ENCODE data around the gene MAST4. TPM values are rescaled to one million over a fixed set of nuclear protein-coding genes. Genes with fewer than 3 reads are reported as not detected.

The MAST4 gene
- total RNA-seq, 2 donors from 2014 or later, result 11.0 to 11.5 TPM

GRCh38 chr5:67146574-67146973 lies 550.4 kb downstream of the MAST4 start:
- peaks cover 4% of the 10 kb centered on the region for H3K36me3 Mint-ChIP-seq (ENCODE audit: low read depth)
- no peak overlapping the region for H3K4me3 Mint-ChIP-seq
- Histone ChIP-seq H3K4me1 (ENCODE audit: control insufficient read depth, insufficient read depth, low read length) (no peaks in the 10 kb centered on the region), H3K9ac (ENCODE audit: extremely low read depth, low read length, poor library complexity, severe bottlenecking) (no peak overlapping the region), H3K4me3 (ENCODE audit: low read length) (no peak overlapping the region), H3K36me3 (ENCODE audit: control insufficient read depth, insufficient read depth, low read length) (peaks cover 16% of the 10 kb centered on the region), H3K27ac (ENCODE audit: low read depth, low read length) (no peak overlapping the region), H3K9me3 (ENCODE audit: control insufficient read depth, low read length) (no peaks in the 10 kb centered on the region), H3K27me3 (ENCODE audit: control insufficient read depth, insufficient read depth, low read length, poor library complexity, severe bottlenecking) (no peaks in the 10 kb centered on the region)
- no peak for DNase-seq
- 100% methylated on average over 1 of the region's 1 CpG; no CpG with 5 or more reads in 1 of the 2 experiments for WGBS, 2 experiments (ENCODE audit: insufficient coverage in 1 of 2, insufficient read length in 1 of 2)
- H3K27ac Mint-ChIP-seq, result no peak overlapping the region
- H3K27me3 Mint-ChIP-seq (ENCODE audit: insufficient read depth), result no peaks in the 10 kb centered on the region
- no peaks in the 10 kb centered on the region for H3K4me1 Mint-ChIP-seq
- TF ChIP-seq CTCF (conservative IDR thresholded peaks at IDR 0.05), result no peak
- H3K9me3 Mint-ChIP-seq, result no peaks in the 10 kb centered on the region

- H3K4me1 ChIP-seq (ENCODE audit: control insufficient read depth, insufficient read depth, low read length), result no peaks in the 10 kb centered on the region
- H3K27ac ChIP-seq (ENCODE audit: low read depth, low read length), result no peak overlapping the region
- TF ChIP-seq CTCF (conservative IDR thresholded peaks at IDR 0.05), result no peak
- no peaks in the 10 kb centered on the region for H3K27me3 ChIP-seq (ENCODE audit: control insufficient read depth, insufficient read depth, low read length, poor library complexity, severe bottlenecking)
- peaks cover 13% of the 10 kb centered on the region for H3K36me3 ChIP-seq (ENCODE audit: control insufficient read depth, insufficient read depth, low read length)
- no peak overlapping the region for H3K4me3 Mint-ChIP-seq
- no peak overlapping the region for H3K9ac ChIP-seq (ENCODE audit: extremely low read depth, low read length, poor library complexity, severe bottlenecking)
- no peak for DNase-seq
- no peaks in the 10 kb centered on the region for H3K27me3 Mint-ChIP-seq (ENCODE audit: insufficient read depth)
- WGBS, 2 experiments (ENCODE audit: insufficient coverage in 1 of 2, insufficient read length in 1 of 2), result 88% methylated on average over 1 of the region's 4 CpGs; no CpG with 5 or more reads in 1 of the 2 experiments
- H3K27ac Mint-ChIP-seq, result no peak overlapping the region
- H3K36me3 Mint-ChIP-seq (ENCODE audit: low read depth), result peaks cover 4% of the 10 kb centered on the region
- H3K9me3 ChIP-seq (ENCODE audit: control insufficient read depth, low read length), result no peaks in the 10 kb centered on the region
- no peak overlapping the region for H3K4me3 ChIP-seq (ENCODE audit: low read length)
- H3K4me1 Mint-ChIP-seq, result no peaks in the 10 kb centered on the region
- H3K9me3 Mint-ChIP-seq, result no peaks in the 10 kb centered on the region
Measured at GRCh38 chr5:67146981-67147380, 550.8 kb downstream of the MAST4 start.

GRCh38 chr5:67147760-67148159 lies 551.6 kb downstream of the MAST4 start:
- no peaks in the 10 kb centered on the region for H3K9me3 Mint-ChIP-seq
- H3K36me3 ChIP-seq (ENCODE audit: control insufficient read depth, insufficient read depth, low read length), result peaks cover 12% of the 10 kb centered on the region
- no peaks in the 10 kb centered on the region for H3K9me3 ChIP-seq (ENCODE audit: control insufficient read depth, low read length)

More at GRCh38 chr5:67147760-67148159, 551.6 kb downstream of the MAST4 start:
- WGBS, 2 experiments (ENCODE audit: insufficient coverage in 1 of 2, insufficient read length in 1 of 2), result 94 to 100% methylated on average over 3 of the region's 3 CpGs
- Mint-ChIP-seq H3K27ac (no peak overlapping the region), H3K4me1 (no peaks in the 10 kb centered on the region), H3K36me3 (ENCODE audit: low read depth) (peaks cover under 1% of the 10 kb centered on the region), H3K27me3 (ENCODE audit: insufficient read depth) (no peaks in the 10 kb centered on the region), H3K4me3 (no peak overlapping the region)
- H3K4me1 ChIP-seq (ENCODE audit: control insufficient read depth, insufficient read depth, low read length), result no peaks in the 10 kb centered on the region
- no peak overlapping the region for H3K27ac ChIP-seq (ENCODE audit: low read depth, low read length)
- no peak overlapping the region for H3K9ac ChIP-seq (ENCODE audit: extremely low read depth, low read length, poor library complexity, severe bottlenecking)
- no peak for DNase-seq
- H3K4me3 ChIP-seq (ENCODE audit: low read length), result no peak overlapping the region
- no peaks in the 10 kb centered on the region for H3K27me3 ChIP-seq (ENCODE audit: control insufficient read depth, insufficient read depth, low read length, poor library complexity, severe bottlenecking)
- no peak for TF ChIP-seq CTCF (conservative IDR thresholded peaks at IDR 0.05)

All from endodermal cell (in vitro differentiated cells).